Measurements from ENCODE around the gene PHF21B.

GRCh38 chr22:44884562-44884961 lies 125.2 kb downstream of the PHF21B start:
- TF ChIP-seq CTCF (conservative IDR thresholded peaks at IDR 0.05) (no peak), ZFX (IDR thresholded peaks at IDR 0.05) (no peak)
